ENCODE data around the gene STK16.
A peak's percentile ranks its signal among the peaks of the same experiment; 100 is the strongest.

GRCh38 chr2:219282943-219283581 is 37.8 kb downstream of the STK16 start:
- TF ChIP-seq POLR2A (IDR thresholded peaks at IDR 0.05) (no peak), CTCF (IDR thresholded peaks at IDR 0.05 in 8 of 11, conservative IDR thresholded peaks at IDR 0.05 in 3 of 11) (no peak), POLR2AphosphoS5 (IDR thresholded peaks at IDR 0.05) (peak in 1 of 3 donors; percentile 40)
